Esophagus squamous epithelium (tissue), 4 donors: Measurements from ENCODE around the gene TES.

ENCODE experiments used
- POLR2A ChIP-seq, 4 donors: fragments of 450-650 bp; IDR thresholded peaks; one replicate each; pipeline ENCODE4 v1.6.1; 2017; ENCODE audit warnings: antibody characterized with exemption in 4 of 4, mild to moderate bottlenecking in 4 of 4, moderate library complexity in 3 of 4
- TF ChIP-seq, protein P1 (sequence below), 6 experiments: fragments of 450-650 bp in 4 of 6; fragments of 200-600 bp in 2 of 6; sonication (generic) in 2 of 6; IDR thresholded peaks; one replicate each; pipeline ENCODE4 v1.5.1; 2016 to 2019; ENCODE audit warnings: antibody characterized with exemption in 6 of 6, mild to moderate bottlenecking in 4 of 6, moderate library complexity in 4 of 6

DNA sequence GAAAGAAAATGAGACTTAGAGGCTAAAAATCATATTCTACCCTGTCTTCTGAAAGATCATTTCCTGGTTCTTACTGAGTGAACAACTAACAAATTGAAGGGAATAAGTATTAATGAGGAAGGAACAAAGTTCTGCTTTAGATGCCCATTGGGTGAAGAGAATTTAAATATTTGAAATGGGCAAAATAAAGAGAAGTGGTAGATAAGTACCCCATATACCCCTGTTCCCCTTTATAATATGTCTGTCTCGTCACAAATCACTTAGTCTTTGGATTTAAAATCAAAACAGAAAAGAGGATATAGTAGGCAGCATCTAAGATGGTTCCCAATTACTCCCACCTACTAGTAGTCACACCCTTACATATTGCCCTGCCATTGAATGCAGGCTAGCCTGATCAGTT is 13.2 kb downstream of the TES start:
- TF ChIP-seq, protein P1, sequence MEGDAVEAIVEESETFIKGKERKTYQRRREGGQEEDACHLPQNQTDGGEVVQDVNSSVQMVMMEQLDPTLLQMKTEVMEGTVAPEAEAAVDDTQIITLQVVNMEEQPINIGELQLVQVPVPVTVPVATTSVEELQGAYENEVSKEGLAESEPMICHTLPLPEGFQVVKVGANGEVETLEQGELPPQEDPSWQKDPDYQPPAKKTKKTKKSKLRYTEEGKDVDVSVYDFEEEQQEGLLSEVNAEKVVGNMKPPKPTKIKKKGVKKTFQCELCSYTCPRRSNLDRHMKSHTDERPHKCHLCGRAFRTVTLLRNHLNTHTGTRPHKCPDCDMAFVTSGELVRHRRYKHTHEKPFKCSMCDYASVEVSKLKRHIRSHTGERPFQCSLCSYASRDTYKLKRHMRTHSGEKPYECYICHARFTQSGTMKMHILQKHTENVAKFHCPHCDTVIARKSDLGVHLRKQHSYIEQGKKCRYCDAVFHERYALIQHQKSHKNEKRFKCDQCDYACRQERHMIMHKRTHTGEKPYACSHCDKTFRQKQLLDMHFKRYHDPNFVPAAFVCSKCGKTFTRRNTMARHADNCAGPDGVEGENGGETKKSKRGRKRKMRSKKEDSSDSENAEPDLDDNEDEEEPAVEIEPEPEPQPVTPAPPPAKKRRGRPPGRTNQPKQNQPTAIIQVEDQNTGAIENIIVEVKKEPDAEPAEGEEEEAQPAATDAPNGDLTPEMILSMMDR (IDR thresholded peaks at IDR 0.05): no peak
- TF ChIP-seq POLR2A (IDR thresholded peaks at IDR 0.05): no peak
